ENCODE measurements around the gene PSMA1.

DNA sequence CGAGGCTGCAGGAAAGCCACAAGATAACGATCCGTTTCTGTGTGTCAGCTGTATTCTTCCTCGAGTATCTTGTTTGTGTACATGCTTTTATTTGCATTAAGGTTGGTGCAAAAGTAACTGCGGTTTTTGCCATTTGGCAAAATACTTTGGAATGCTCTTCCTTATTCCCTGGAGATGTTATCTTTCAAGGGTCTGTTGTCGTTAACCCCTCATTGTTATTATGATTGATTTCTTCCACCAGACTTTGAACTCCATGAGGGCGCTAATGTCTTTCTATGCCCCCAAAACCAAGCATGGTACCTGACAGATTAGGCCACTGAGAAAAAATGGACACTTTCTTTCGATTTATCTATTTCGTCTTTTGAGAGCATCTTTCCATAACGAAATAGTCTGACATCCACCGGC, 563 bp upstream of the PSMA1 start:
- no peak for TF ChIP-seq EZH2 (IDR thresholded peaks at IDR 0.05; ENCODE audit: insufficient read depth, poor library complexity, severe bottlenecking)
- TF ChIP-seq EZH2phosphoT487 (IDR thresholded peaks at IDR 0.05; ENCODE audit: insufficient read depth, low read depth), result no peak
